ENCODE measurements around the gene MC3R.

Gene MC3R

DNA sequence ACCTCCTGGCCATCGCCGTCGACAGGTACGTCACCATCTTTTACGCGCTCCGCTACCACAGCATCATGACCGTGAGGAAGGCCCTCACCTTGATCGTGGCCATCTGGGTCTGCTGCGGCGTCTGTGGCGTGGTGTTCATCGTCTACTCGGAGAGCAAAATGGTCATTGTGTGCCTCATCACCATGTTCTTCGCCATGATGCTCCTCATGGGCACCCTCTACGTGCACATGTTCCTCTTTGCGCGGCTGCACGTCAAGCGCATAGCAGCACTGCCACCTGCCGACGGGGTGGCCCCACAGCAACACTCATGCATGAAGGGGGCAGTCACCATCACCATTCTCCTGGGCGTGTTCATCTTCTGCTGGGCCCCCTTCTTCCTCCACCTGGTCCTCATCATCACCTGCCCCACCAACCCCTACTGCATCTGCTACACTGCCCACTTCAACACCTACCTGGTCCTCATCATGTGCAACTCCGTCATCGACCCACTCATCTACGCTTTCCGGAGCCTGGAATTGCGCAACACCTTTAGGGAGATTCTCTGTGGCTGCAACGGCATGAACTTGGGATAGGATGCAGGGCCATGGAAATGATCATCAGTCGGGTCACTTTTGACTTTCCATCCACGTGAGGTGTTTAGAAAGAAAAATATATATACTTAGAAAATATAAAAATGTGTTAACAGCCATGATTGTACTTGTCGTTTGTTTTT, 868 bp downstream of the MC3R start:
- in situ Hi-C loops (cut with MboI; ENCODE audit: low sequenced_read_pairs): no loop called here

DNA sequence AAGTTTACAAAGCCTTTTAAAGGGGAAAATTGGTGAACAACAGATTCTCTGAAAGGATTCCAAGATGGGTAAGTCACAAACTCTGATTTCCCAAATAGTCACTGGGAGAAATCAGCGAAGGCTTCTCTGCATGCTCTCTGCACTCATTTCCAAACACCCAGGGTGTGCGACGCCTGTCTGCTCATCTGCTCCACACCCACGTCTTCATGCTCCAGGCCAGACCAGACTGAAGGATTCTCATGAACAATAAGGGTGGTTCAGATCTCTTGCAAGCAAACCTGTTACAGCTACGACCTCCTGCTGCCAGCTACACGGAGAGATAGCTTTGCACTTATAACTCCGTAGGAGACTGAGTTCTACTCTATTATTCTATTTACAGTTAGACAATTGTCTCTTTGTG, 1.4 kb downstream of the MC3R start:
- in situ Hi-C loops (cut with MboI; ENCODE audit: low sequenced_read_pairs): no loop called here

DNA sequence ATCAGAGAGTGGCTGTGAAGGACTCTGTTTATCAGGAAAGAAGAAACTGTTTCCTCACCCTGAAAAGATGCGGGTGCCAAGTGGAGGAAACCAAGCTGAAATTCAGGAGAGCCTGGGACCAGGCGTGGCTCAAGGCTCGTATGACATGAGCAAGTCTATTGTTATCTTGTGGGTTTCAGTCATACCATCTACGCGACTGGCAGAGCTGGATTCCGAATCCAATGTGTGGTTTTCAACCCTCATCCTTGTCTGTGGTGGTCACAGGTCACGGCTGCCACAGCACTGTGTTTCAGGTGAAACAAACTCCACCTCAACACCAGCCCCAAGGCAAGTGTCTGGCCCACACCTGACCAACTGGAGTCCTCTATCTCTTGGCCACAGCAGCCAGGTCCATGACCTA, 9.1 kb downstream of the MC3R start:
- in situ Hi-C loops (cut with MboI; ENCODE audit: low sequenced_read_pairs): no loop called here

DNA sequence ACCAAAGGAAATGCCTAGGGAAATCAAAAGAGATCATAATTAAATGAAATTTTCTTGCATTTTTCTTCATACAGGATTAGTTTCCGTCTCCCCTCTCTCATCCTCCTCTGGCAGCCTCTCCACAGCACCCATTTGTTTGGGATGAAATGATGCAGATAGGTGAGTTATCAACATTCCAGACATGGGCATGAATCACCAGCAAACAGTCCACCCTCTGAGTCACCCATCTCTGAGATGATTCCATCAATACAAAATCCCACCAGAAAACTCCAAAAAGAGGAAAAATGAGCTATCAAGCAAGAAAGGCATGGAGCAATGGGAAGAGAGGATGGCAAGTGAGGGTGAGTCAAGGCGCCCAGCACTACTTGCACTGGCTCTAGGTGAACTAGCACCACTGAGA, 11.4 kb downstream of the MC3R start:
- in situ Hi-C loops (cut with MboI; ENCODE audit: low sequenced_read_pairs): no loop called here

DNA sequence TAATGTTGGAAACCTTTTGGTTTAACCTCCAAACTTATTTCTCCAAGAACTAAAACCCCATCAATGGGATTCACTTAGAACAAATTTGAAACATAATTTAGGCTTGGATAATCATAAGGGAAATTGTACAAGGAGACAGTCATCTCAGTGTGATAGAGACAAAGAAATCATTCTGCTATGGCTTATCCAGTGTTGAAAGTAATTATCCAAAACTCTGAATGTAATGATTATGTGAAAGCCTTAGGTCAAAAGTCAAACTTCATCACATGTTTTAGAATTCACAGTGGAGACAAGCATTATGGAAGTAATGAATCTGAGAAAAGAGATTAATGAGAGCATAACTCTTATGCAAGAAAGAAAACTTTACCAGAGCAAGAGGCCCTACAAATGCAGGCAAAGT, 20.0 kb downstream of the MC3R start:
- in situ Hi-C loops (cut with MboI; ENCODE audit: low sequenced_read_pairs): no loop called here

DNA sequence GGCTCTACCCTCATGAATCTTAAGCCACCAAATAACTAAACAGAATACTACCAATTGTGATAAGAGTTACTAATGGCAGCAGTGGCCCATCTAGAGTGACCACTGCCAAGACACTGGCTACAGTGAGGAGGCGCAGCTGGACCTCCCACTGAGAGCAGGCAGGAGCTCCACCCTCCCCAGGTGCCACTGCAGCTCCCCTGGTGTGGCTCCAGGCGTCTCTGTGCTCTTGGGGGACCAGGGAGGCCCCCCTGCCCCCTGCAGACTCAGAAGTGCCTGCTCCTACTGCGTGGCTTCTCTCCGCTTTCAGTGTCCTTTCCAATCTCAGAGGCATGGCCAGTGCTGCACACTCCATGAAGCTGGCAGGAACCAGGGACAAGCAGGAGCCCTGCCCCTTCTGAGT, 23.4 kb downstream of the MC3R start:
- in situ Hi-C loops (cut with MboI; ENCODE audit: low sequenced_read_pairs): no loop called here

DNA sequence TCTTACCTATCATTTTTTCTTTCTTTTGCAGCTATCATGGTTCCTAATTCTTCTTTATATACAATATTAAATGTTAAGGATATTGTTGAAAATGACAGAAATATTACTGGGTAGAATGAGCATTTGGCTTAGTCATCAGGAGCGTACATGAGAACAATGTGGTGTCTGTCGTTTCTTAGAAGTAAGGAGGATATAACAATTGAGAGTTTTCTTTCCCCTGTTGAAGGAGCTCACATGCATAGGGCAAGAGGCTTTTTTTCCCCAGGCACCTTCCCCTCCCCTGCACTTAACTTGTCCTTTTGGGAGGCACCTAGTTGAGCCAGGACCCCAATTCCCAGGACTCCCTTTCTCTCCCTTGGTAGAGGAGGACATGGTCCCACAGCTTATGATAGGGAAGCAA, 25.0 kb downstream of the MC3R start:
- in situ Hi-C loops (cut with MboI; ENCODE audit: low sequenced_read_pairs): no loop called here

DNA sequence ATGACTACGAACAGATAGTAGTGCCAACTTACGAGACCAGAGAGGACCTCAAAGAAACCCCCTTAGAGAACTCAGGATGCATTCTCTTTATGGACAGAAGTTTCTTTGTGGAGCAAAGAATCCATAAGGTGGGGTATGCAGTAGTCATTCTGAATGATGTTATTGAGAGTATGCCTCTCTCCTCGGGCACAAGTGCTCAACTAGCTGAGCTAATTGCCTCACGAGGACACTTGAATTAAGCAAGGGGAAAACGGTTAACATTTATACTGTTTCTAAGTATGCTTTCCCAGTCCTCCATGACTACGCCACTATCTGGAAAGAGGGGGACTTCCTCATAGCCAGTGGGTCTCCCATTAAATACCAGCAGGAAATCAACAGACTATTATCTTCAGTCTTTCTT, 25.6 kb downstream of the MC3R start:
- in situ Hi-C loops (cut with MboI; ENCODE audit: low sequenced_read_pairs): no loop called here

DNA sequence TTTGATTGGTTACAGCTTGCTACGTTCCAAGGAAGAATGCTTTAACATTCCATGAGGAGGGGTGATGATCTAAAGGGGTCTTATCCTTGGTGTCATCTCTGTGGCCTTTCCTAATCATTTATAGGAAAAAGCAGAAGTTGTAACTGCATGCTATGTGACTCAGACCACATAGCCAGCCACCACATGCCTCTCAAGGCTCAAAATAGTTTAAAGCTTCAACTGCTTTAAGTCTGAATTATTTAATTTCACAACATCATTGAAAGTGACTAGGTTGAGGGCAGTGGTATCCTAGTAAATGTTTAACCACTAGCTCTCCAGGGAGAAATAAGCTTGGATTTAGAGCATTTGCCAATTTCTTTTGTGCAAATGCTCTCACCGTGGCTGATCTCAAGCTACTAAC, 29.7 kb downstream of the MC3R start:
- in situ Hi-C loops (cut with MboI; ENCODE audit: low sequenced_read_pairs): no loop called here

DNA sequence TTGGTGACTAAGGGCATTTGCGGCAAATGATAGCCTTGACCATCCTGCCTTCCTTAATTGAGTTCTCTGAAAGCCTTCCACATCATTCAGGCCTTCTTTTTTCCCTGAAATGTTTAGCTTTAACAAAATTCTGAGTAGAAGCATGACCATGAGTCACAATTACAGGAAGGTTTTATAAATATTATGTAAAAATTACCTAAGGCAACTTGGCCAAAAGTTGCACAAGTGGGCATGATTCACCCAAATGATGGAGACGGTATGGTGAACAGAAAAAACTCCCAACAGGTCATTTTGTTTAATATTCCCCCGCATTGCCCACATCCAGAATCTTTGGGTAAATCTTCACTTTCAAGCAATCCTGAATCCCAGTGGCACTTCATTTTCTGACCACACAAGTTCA, 37.0 kb downstream of the MC3R start:
- in situ Hi-C loops (cut with MboI; ENCODE audit: low sequenced_read_pairs): no loop called here

DNA sequence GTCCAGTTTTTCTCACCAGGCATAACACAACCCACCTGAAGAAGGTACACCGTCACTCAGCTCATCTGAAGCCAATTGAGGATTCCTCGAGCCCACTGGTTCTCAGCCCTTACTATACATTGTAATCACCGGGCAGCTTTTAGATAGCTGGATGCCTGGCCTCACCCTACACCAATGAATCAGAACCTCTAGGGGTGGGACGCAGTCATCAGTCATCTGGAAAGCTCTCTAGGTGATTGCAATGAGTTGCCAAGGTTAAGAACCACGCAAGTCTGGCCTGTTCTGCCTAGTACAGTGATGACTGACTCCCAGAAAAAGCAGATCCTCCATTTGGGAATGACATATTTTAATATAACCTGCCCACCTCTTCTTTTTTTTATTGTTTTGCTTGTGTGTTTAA, 41.1 kb downstream of the MC3R start:
- in situ Hi-C loops (cut with MboI; ENCODE audit: low sequenced_read_pairs): no loop called here

DNA sequence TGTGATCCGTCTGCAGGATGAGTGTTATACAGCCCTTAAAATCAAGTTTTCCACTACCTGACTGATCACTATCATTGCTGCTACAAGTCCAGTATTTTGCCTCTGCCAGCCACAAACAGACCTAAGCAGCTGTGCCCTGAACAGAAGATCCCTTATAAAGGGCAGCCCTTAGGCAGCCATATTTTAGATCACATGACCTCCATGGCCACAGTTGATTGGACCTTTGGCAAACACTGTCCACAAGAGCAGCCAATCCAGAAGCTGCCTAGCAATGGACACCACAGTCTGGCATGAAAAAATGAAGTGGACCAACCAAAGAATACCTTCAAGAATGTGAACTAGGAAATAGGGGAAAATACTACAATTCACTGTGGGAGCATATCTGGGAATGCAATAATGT, 50.8 kb downstream of the MC3R start:
- in situ Hi-C loops (cut with MboI; ENCODE audit: low sequenced_read_pairs): no loop called here

Measured in HL-60/S4 treated with retinoic acid at 250 ng/mL for 4 days and 3 days (cell line).